Measurements from ENCODE around the gene SORCS2.

DNA sequence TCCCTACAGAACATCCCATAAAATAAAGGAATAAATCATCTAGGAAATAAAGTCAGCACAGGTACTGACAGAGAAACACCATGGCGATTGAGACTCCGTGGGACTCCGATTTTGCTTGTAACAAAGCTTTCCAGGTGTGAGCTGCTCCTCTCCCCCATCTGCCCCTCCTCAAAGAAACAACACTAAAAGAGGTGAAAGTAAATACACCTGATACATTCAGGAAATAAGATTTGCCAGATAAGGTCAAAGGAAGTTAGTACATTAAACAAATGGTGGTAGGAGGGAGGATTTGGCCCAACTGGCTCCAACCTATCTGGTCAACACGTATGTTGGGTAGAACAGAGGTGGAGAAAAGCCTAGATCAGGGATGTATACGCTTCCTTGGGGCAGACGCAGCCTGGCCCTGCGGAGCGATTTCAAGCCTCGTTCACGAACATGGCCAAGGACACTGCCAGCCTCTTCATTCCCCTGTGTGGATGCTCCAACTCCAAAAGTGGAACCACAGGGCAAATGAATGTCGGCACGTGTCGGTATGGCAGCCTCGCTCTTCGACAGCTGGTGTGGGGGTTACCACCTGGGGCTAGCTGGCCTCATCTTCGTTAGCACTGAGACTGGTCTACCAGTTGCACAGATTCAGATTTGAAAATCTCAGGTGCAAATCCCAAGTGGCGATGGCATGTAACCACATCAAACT lies 584.8 kb downstream of the SORCS2 start:
- TF ChIP-seq CTCF (IDR thresholded peaks at IDR 0.05) (no peak), TAF1 (IDR thresholded peaks at IDR 0.05; ENCODE audit: borderline replicate concordance, low read depth, low read length) (no peak), RAD21 (IDR thresholded peaks at IDR 0.05; ENCODE audit: low read length) (no peak)

All from SK-N-SH (cell line).